Neuronal stem cell (in vitro differentiated cells): ENCODE measurements around the gene EHMT1.

Source experiments
- DNase-seq: peaks from one replicate; pipeline ENCODE4 v3.0.0-alpha.2; 2013; ENCODE audit warnings: low spot score
- H2AFZ ChIP-seq: one replicate; pipeline ENCODE4 v1.6.1; 2013; ENCODE audit warnings: mild to moderate bottlenecking, low read length, inconsistent platforms
- H2AK5ac ChIP-seq: 2 replicates; pipeline ENCODE4 v1.6.1; 2013; ENCODE audit warnings: low read depth, mild to moderate bottlenecking, inconsistent platforms, low read length, moderate library complexity, mixed read lengths
- H2BK120ac ChIP-seq: 2 replicates; pipeline ENCODE4 v1.6.1; 2013; ENCODE audit warnings: low read depth, mild to moderate bottlenecking, inconsistent platforms, low read length, moderate library complexity, mixed read lengths
- H2BK12ac ChIP-seq: one replicate; pipeline ENCODE4 v1.6.1; 2013; ENCODE audit warnings: low read length, inconsistent platforms
- H2BK15ac ChIP-seq: 2 replicates; pipeline ENCODE4 v1.6.1; 2013; ENCODE audit warnings: mild to moderate bottlenecking, low read length, inconsistent platforms, mixed read lengths
- H2BK5ac ChIP-seq: one replicate; pipeline ENCODE4 v1.6.1; 2013; ENCODE audit warnings: inconsistent platforms, mild to moderate bottlenecking, low read length, moderate library complexity
- H3K14ac ChIP-seq: one replicate; pipeline ENCODE4 v1.6.1; 2013; ENCODE audit warnings: low read length, inconsistent platforms
- H3K18ac ChIP-seq: 2 replicates; pipeline ENCODE4 v1.6.1; 2013; ENCODE audit warnings: low read length, inconsistent platforms
- H3K23ac ChIP-seq: 2 replicates; pipeline ENCODE4 v1.6.1; 2013; ENCODE audit warnings: low read depth, mild to moderate bottlenecking, mixed read lengths, low read length, inconsistent platforms; ENCODE audit not compliant: poor library complexity
- H3K27ac ChIP-seq: replicated peaks from 3 replicates; pipeline ENCODE4 v1.5.1; 2013; ENCODE audit warnings: low read length, inconsistent platforms
- H3K27me3 ChIP-seq, 3 experiments: 2 replicates each; pipeline ENCODE4 v1.6.1; 2013; ENCODE audit warnings: low read length in 3 of 3, mild to moderate bottlenecking in 2 of 3, inconsistent platforms in 1 of 3, low read depth in 1 of 3, mixed read lengths in 1 of 3, moderate library complexity in 1 of 3; ENCODE audit not compliant: control insufficient read depth in 3 of 3, insufficient read depth in 3 of 3
- H3K36me3 ChIP-seq, 2 donors: replicated peaks in 1 of 2; 2 replicates each; pipeline ENCODE4 v1.6.1; 2013; ENCODE audit warnings: low read length in 2 of 2; ENCODE audit not compliant: control insufficient read depth in 2 of 2, insufficient read depth in 2 of 2
- H3K4ac ChIP-seq: 2 replicates; pipeline ENCODE4 v1.6.1; 2013; ENCODE audit warnings: inconsistent platforms, mild to moderate bottlenecking, low read length, moderate library complexity
- H3K4me1 ChIP-seq, 2 donors: 1 replicate in 1 of 2; 2 replicates in 1 of 2; pipeline ENCODE4 v1.6.1; 2013; ENCODE audit warnings: low read length in 2 of 2, low read depth in 1 of 2; ENCODE audit not compliant: control insufficient read depth in 2 of 2, insufficient read depth in 1 of 2
- H3K4me2 ChIP-seq: one replicate; pipeline ENCODE4 v1.6.1; 2013; ENCODE audit warnings: mild to moderate bottlenecking, low read length, inconsistent platforms; ENCODE audit not compliant: insufficient read depth, poor library complexity, severe bottlenecking
- H3K4me3 ChIP-seq, 2 donors: 2 replicates each; pipeline ENCODE4 v1.5.1; 2013; ENCODE audit warnings: low read length in 2 of 2, mild to moderate bottlenecking in 2 of 2, inconsistent platforms in 1 of 2, moderate library complexity in 1 of 2
- H3K79me1 ChIP-seq: one replicate; pipeline ENCODE4 v1.6.1; 2013; ENCODE audit warnings: low read depth, mild to moderate bottlenecking, inconsistent platforms, low read length, moderate library complexity
- H3K9ac ChIP-seq: one replicate; pipeline ENCODE4 v1.6.1; 2013; ENCODE audit warnings: mild to moderate bottlenecking, low read depth, low read length, inconsistent platforms; ENCODE audit not compliant: poor library complexity
- H3K9me3 ChIP-seq, 2 donors: replicated peaks in 1 of 2; 2 replicates each; pipeline versions ENCODE3 to v1.6.1; 2013; ENCODE audit warnings: low read length in 2 of 2, mild to moderate bottlenecking in 2 of 2, inconsistent platforms in 1 of 2, low read depth in 1 of 2, mixed read lengths in 1 of 2, moderate library complexity in 1 of 2; ENCODE audit not compliant: control insufficient read depth in 2 of 2, insufficient read depth in 1 of 2
- H4K8ac ChIP-seq: one replicate; pipeline ENCODE4 v1.6.1; 2013; ENCODE audit warnings: low read depth, mild to moderate bottlenecking, inconsistent platforms, low read length, moderate library complexity
- H4K91ac ChIP-seq: one replicate; pipeline ENCODE4 v1.6.1; 2013; ENCODE audit warnings: low read length, low read depth, mild to moderate bottlenecking, inconsistent platforms; ENCODE audit not compliant: poor library complexity
- WGBS, 2 donors: extraction: QIAGEN DNeasy Blood & Tissue Kit; methylation state at CpG; one replicate each; pipeline ENCODE4 v1.1.7; 2013; ENCODE audit warnings: missing lambda C conversion rate in 2 of 2, mixed read lengths in 1 of 2; ENCODE audit not compliant: insufficient read length in 2 of 2, insufficient replicate concordance in 1 of 2; ENCODE audit errors: extremely low coverage in 2 of 2; 5-methylcytosine and 5-hydroxymethylcytosine counted together

The EHMT1 gene

GRCh38 chr9:137575364-137575715 is 43.5 kb upstream of the EHMT1 start:
- Histone ChIP-seq H4K91ac (no peak overlapping the region), H3K14ac (no peak overlapping the region), H2BK15ac (no peak overlapping the region), H4K8ac (no peak overlapping the region), H2BK120ac (no peak overlapping the region), H3K9me3 (no peaks in the 10 kb centered on the region), H3K23ac (no peak overlapping the region), H2AFZ (no peak overlapping the region), H3K4me2 (no peak overlapping the region), H3K27ac (no peak overlapping the region), H3K4me3 (no peak overlapping the region), H3K18ac (no peak overlapping the region), H2BK12ac (no peak overlapping the region), H3K9ac (no peak overlapping the region), H3K4ac (no peak overlapping the region), H3K79me1 (peaks cover 14% of the 10 kb centered on the region), H3K27me3 (no peaks in the 10 kb centered on the region), H3K36me3 (peaks cover 38 to 57% of the 10 kb centered on the region in 2 donors), H2AK5ac (no peak overlapping the region), H3K4me1 (peaks cover 6 to 8% of the 10 kb centered on the region in 2 donors), H2BK5ac (no peak overlapping the region)
- WGBS, 2 donors, result no CpG with 5 or more reads among the region's 9 CpGs
- no peak for DNase-seq

DNA sequence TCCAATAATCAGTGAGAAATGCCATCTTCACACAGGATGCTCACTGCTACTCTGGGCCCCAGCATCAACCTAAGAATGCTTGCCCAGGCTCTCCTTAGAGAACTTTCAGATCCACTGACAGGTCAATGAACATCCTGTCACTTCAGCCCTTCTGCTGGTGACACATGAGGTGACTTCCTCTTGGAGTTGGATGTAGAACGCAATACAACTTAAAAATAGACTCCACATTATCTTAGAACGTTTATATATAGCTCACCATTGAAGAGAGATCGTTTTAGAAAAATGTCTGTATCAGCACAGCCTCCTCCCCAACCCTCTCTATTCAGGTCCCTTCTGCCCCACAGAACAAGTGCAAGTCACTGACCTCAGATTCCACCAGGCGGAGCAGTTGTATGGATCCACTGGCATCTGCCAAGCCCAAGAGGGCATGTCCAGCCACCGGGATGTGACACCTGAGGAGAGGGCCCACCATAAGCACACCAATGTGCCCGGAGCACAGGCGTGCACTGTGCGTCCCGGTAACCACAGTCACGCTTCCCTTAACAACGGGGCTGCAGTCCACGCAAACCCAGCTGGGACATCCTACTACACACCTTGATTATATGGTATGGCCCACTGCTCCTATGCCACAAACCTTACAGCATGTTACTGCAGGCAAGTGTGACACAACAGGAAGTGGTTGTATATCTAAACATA is 42.9 kb upstream of the EHMT1 start:
- Histone ChIP-seq H2BK12ac (no peak overlapping the region), H2BK120ac (no peak overlapping the region), H3K4me2 (no peak overlapping the region), H3K4ac (no peak overlapping the region), H3K27me3 (no peaks in the 10 kb centered on the region), H3K36me3 (peaks cover 38 to 57% of the 10 kb centered on the region in 2 donors), H2BK15ac (no peak overlapping the region), H3K4me3 (no peak overlapping the region), H3K27ac (no peak overlapping the region), H3K18ac (no peak overlapping the region), H3K9ac (no peak overlapping the region), H3K23ac (peak overlapping the region; percentile 37), H3K14ac (no peak overlapping the region), H4K8ac (no peak overlapping the region), H2BK5ac (no peak overlapping the region), H3K4me1 (peaks cover 6 to 8% of the 10 kb centered on the region in 2 donors), H3K9me3 (no peaks in the 10 kb centered on the region), H3K79me1 (peaks cover 9% of the 10 kb centered on the region), H2AK5ac (no peak overlapping the region), H4K91ac (no peak overlapping the region), H2AFZ (no peak overlapping the region)
- no CpG with 5 or more reads among the region's 12 CpGs for WGBS, 2 donors
- DNase-seq, result no peak

- H3K27me3 ChIP-seq, result no peaks in the 10 kb centered on the region
- H2AFZ ChIP-seq, result peak within 1 kb of the TSS; percentile 97
- no peak within 1 kb of the TSS for H3K4ac ChIP-seq
- peak within 1 kb of the TSS; percentile 98 for H3K18ac ChIP-seq
- H3K79me1 ChIP-seq, result peaks cover 6% of the 10 kb centered on the region
- WGBS, 2 donors, result no CpG with 5 or more reads among the region's 82 CpGs
- peaks cover 49 to 69% of the 10 kb centered on the region in 2 donors for H3K36me3 ChIP-seq
- peak; percentile 88 for DNase-seq
- peaks cover 6 to 8% of the 10 kb centered on the region in 2 donors for H3K4me1 ChIP-seq
- H2BK120ac ChIP-seq, result no peak within 1 kb of the TSS
- no peak within 1 kb of the TSS for H4K91ac ChIP-seq
- H3K4me3 ChIP-seq, result peak within 1 kb of the TSS; percentile 100
- no peaks in the 10 kb centered on the region for H3K9me3 ChIP-seq
- H2AK5ac ChIP-seq, result peak within 1 kb of the TSS; percentile 87
- peak within 1 kb of the TSS; percentile 98 for H3K23ac ChIP-seq
- peak within 1 kb of the TSS; percentile 70 for H3K27ac ChIP-seq
- H2BK5ac ChIP-seq, result no peak within 1 kb of the TSS
- H3K9ac ChIP-seq, result peak within 1 kb of the TSS; percentile 99
- no peak within 1 kb of the TSS for H3K14ac ChIP-seq
- no peak within 1 kb of the TSS for H2BK15ac ChIP-seq
- no peak within 1 kb of the TSS for H4K8ac ChIP-seq
- peak within 1 kb of the TSS; percentile 67 for H3K4me2 ChIP-seq
- peak within 1 kb of the TSS; percentile 53 for H2BK12ac ChIP-seq
Measured at GRCh38 chr9:137578518-137579258, 40.1 kb upstream of the EHMT1 start, which contains the start of gene DPH7. DPH7 (minus strand) TSS chr9:137578925; CDS start chr9:137578777, 148 bp downstream.

DNA sequence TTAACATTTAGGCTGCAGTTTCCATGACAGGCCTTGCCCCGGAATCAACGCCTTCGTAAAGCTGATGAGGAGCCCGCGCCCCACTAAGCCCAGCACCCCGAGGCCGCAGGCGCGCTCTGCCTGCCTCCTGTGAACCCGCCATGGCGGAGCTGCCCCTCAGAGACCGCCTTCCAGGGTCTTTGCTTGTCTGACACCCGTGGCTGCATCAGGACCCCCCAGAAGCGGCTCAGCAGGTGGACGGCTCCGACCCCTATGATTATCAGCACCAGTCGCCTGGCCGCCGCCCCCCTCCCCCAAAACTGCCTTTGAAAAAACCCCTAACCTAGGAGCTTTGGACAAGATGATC is 39.6 kb upstream of the EHMT1 start:
- peak overlapping the region; percentile 54 for H3K27ac ChIP-seq
- no peak overlapping the region for H3K4ac ChIP-seq
- H2BK5ac ChIP-seq, result no peak overlapping the region
- H3K4me3 ChIP-seq, result peak overlapping the region; percentile 42 to 100
- no peak overlapping the region for H3K14ac ChIP-seq
- no peak overlapping the region for H4K91ac ChIP-seq
- WGBS, 2 donors, result no CpG with 5 or more reads among the region's 19 CpGs
- peak overlapping the region; percentile 34 for H3K9ac ChIP-seq
- peaks cover 6 to 8% of the 10 kb centered on the region in 2 donors for H3K4me1 ChIP-seq
- no peak overlapping the region for H2BK12ac ChIP-seq
- H2AK5ac ChIP-seq, result peak overlapping the region; percentile 87
- no peak overlapping the region for H4K8ac ChIP-seq
- H3K79me1 ChIP-seq, result peaks cover 8% of the 10 kb centered on the region
- peaks cover 45 to 69% of the 10 kb centered on the region in 2 donors for H3K36me3 ChIP-seq
- peak overlapping the region; percentile 67 for H3K4me2 ChIP-seq
- peak overlapping the region; percentile 91 for H3K18ac ChIP-seq
- peak overlapping the region; percentile 97 for H2AFZ ChIP-seq
- no peaks in the 10 kb centered on the region for H3K9me3 ChIP-seq
- no peak overlapping the region for H2BK120ac ChIP-seq
- H3K23ac ChIP-seq, result peak overlapping the region; percentile 75
- H2BK15ac ChIP-seq, result no peak overlapping the region
- H3K27me3 ChIP-seq, result no peaks in the 10 kb centered on the region
- no peak for DNase-seq
